DND-41 (cell line): Measurements from ENCODE around the gene PHOX2A.

ENCODE experiments used
- ATAC-seq: fragments of 200-7000 bp; cut with Tn5 transposase; 3 replicates; pipeline ENCODE4 v1.9.1; 2021; ENCODE audit warnings: low read depth; ENCODE audit not compliant: insufficient read depth
- DNase-seq: peaks from one replicate; pipeline ENCODE4 v3.0.0-alpha.2; 2020
- H2AFZ ChIP-seq: 2 replicates; pipeline ENCODE4 v1.6.0; 2012; ENCODE audit warnings: low read depth, low read length
- H3K27ac ChIP-seq: 2 replicates; pipeline ENCODE4 v1.5.1; 2012; ENCODE audit warnings: low read length, inconsistent platforms
- H3K27me3 ChIP-seq: fragments of 200-600 bp; sonication (generic); 2 replicates; pipeline ENCODE4 v1.6.0; 2012; ENCODE audit warnings: low read length, mild to moderate bottlenecking, inconsistent platforms; ENCODE audit not compliant: insufficient read depth, poor library complexity
- H3K36me3 ChIP-seq: 2 replicates; pipeline ENCODE4 v1.5.1; 2012; ENCODE audit warnings: low read length, inconsistent platforms; ENCODE audit not compliant: insufficient read depth
- H3K4me1 ChIP-seq: 2 replicates; pipeline ENCODE4 v1.5.1; 2012; ENCODE audit warnings: mild to moderate bottlenecking, low read length; ENCODE audit not compliant: insufficient read depth
- H3K4me2 ChIP-seq: 2 replicates; pipeline ENCODE4 v1.6.0; 2012; ENCODE audit warnings: mild to moderate bottlenecking, moderate library complexity, low read length, inconsistent platforms; ENCODE audit not compliant: insufficient read depth
- H3K4me3 ChIP-seq, 2 experiments: fragments of 200-600 bp in 1 of 2; shearing (Covaris generic) in 1 of 2; 2 replicates each; pipeline ENCODE4 v1.5.1; 2012 to 2016; ENCODE audit warnings: inconsistent platforms in 2 of 2, low read length in 2 of 2, mild to moderate bottlenecking in 2 of 2, low read depth in 1 of 2, moderate library complexity in 1 of 2
- H3K79me2 ChIP-seq: 2 replicates; pipeline ENCODE4 v1.6.0; 2012; ENCODE audit warnings: low read length, inconsistent platforms; ENCODE audit not compliant: insufficient read depth
- H3K9ac ChIP-seq: 2 replicates; pipeline ENCODE4 v1.6.0; 2012; ENCODE audit warnings: low read depth, mild to moderate bottlenecking, inconsistent platforms, low read length, moderate library complexity
- H3K9me3 ChIP-seq: 2 replicates; pipeline ENCODE4 v1.5.1; 2012; ENCODE audit warnings: low read length, moderate library complexity, mild to moderate bottlenecking, inconsistent platforms; ENCODE audit not compliant: insufficient read depth, severe bottlenecking
- H4K20me1 ChIP-seq: 2 replicates; pipeline ENCODE4 v1.6.0; 2012; ENCODE audit warnings: low read length; ENCODE audit not compliant: insufficient read depth
- CTCF ChIP-seq: IDR thresholded peaks from 2 replicates; pipeline ENCODE4 v1.5.1; 2012; ENCODE audit warnings: borderline replicate concordance, low read length, moderate library complexity, mild to moderate bottlenecking; ENCODE audit not compliant: poor library complexity, severe bottlenecking; ENCODE audit errors: extremely low read depth
- EZH2 ChIP-seq: IDR thresholded peaks from 3 replicates; pipeline ENCODE4 v1.6.1; 2012; ENCODE audit warnings: borderline replicate concordance, low read depth, mild to moderate bottlenecking, moderate library complexity, low read length, inconsistent platforms; ENCODE audit not compliant: severe bottlenecking

PHOX2A gene

GRCh38 chr11:72224564-72225410, 19.2 kb downstream of the PHOX2A start, which contains the start of gene INPPL1:
TSS of gene INPPL1 (plus strand) at chr11:72224767. CDS start at chr11:72224985, 218 bp downstream.
- TF ChIP-seq EZH2 (no peak), CTCF (no peak)
- H3K79me2 ChIP-seq: peaks cover 38% of the 10 kb centered on the region
- peak within 1 kb of the TSS; percentile 99 for H3K4me2 ChIP-seq
- H3K9me3 ChIP-seq: no peaks in the 10 kb centered on the region
- H3K36me3 ChIP-seq: peaks cover 35% of the 10 kb centered on the region
- H3K9ac ChIP-seq: peak within 1 kb of the TSS; percentile 92
- H3K4me3 ChIP-seq: peak within 1 kb of the TSS; percentile 95 to 96
- H4K20me1 ChIP-seq: peaks cover 15% of the 10 kb centered on the region; the same call in 1 of the 2 replicates
- peaks cover 29% of the 10 kb centered on the region for H3K4me1 ChIP-seq
- ATAC-seq (peak; percentile 6), DNase-seq (peak; percentile 62)
- peak within 1 kb of the TSS; percentile 86 for H2AFZ ChIP-seq
- H3K27me3 ChIP-seq: no peaks in the 10 kb centered on the region
- peak within 1 kb of the TSS; percentile 89 for H3K27ac ChIP-seq

GRCh38 chr11:72223615-72224563, 20.1 kb downstream of the PHOX2A start:
- H3K4me1 ChIP-seq: peaks cover 29% of the 10 kb centered on the region
- H3K79me2 ChIP-seq: peaks cover 38% of the 10 kb centered on the region
- no peak for TF ChIP-seq CTCF
- TF ChIP-seq EZH2: no peak
- ATAC-seq: peak; percentile 49
- peak overlapping the region; percentile 99 for H3K4me2 ChIP-seq
- H3K4me3 ChIP-seq: peak overlapping the region; percentile 95 to 96
- no peaks in the 10 kb centered on the region for H3K9me3 ChIP-seq
- H3K27me3 ChIP-seq: peaks cover 2% of the 10 kb centered on the region
- H3K9ac ChIP-seq: peak overlapping the region; percentile 92
- peaks cover 26% of the 10 kb centered on the region for H3K36me3 ChIP-seq
- H4K20me1 ChIP-seq: peaks cover 9% of the 10 kb centered on the region; the same call in 1 of the 2 replicates
- peak overlapping the region; percentile 86 for H2AFZ ChIP-seq
- peak overlapping the region; percentile 89 for H3K27ac ChIP-seq
- DNase-seq: peak; percentile 66

GRCh38 chr11:72222907-72223614, 20.9 kb downstream of the PHOX2A start:
- peaks cover 29% of the 10 kb centered on the region for H3K4me1 ChIP-seq

More at GRCh38 chr11:72222907-72223614, 20.9 kb downstream of the PHOX2A start:
- H3K36me3 ChIP-seq: peaks cover 18% of the 10 kb centered on the region
- DNase-seq: peak; percentile 97
- TF ChIP-seq CTCF: no peak
- no peak for TF ChIP-seq EZH2
- peaks cover 7% of the 10 kb centered on the region; the same call in 1 of the 2 replicates for H4K20me1 ChIP-seq
- peak overlapping the region; percentile 96 for H2AFZ ChIP-seq
- H3K9ac ChIP-seq: peak overlapping the region; percentile 92
- peaks cover 10% of the 10 kb centered on the region for H3K27me3 ChIP-seq
- peaks cover 38% of the 10 kb centered on the region for H3K79me2 ChIP-seq
- H3K9me3 ChIP-seq: no peaks in the 10 kb centered on the region
- ATAC-seq: peak; percentile 84
- H3K27ac ChIP-seq: peak overlapping the region; percentile 97
- H3K4me3 ChIP-seq: peak overlapping the region; percentile 95 to 96
- peak overlapping the region; percentile 99 for H3K4me2 ChIP-seq
